Stimulated activated CD8-positive, alpha-beta memory T cell treated with anti-CD3 and anti-CD28 coated beads, Interleukin-12 subunit alpha, Interleukin-12 subunit beta, amount 100 ng/mL, for 24 hours (primary cell): ENCODE measurements around the gene EOMES.

Experiments used
- DNase-seq: peaks from one replicate; pipeline ENCODE4 v3.0.0-alpha.2; 2020; ENCODE audit errors: extremely low read depth

EOMES gene

DNA sequence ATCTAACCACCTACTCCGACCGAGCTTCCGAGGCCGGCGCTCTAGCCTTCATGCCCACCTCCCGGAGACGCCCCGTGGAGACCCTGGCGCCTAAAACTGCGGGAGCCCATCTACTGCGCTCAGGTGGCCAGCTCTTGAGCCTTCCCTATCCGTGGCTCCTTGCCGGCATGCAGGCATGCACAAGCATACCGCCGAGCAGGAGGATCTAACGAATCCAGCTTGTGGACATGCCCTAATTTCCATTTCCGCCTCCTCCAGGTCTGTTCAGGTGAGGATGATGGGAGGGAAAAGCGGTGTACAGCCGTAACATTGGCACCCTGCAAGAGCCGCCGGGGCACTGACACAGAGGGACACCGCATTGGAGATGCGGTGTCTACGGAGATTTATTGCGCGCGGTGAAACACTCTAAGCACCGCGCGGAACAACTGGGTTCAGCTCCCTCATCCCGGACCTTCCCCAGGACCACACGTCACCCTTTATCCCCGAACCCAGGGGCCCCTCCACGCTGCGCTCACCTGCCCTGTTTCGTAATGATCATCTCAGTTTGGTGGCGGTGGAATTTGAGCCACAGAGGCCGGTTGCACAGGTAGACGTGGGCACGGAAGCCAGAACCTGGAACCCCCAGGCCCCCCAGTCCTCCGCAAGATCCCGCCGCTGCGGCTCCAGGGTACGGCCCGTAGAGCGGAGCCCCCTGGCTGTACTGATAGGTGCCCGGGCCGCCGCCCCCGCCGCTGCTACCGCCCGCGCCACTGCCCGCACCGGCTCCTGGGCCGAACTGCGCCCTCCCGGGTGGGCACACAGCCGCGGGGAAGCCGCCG lies 1.0 kb downstream of the EOMES start:
- no peak for DNase-seq

DNA sequence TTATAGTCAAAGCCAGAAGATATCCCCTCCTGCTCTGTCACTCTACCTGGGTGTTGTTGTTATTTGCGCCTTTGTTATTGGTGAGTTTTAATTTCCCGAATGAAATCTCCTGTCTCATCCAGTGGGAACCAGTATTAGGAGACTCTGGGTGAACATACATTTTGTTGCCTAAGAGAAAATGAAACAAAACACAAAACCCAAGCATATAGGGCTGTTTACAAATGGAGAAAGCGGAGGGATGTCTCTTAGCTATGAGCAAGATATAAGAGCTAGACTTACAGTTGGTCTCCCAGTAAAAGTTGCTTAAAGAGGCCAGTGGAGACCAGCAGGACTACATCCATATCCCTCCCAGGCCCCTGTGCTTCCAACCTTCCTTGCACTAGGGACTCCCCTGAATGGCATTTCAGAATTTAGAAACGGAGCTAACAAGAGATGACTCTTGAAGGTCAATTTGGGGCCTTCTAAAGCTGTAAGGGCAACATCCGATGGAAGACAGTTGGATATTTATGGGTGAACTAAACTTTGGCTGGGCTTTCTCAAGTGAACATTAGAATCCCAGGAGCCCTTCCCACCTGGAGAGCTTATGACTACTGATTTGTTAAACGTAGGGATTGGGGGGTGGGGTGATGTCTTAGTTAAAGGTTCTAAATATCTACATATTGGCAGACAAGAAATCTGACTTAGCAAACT lies 2.7 kb downstream of the EOMES start:
- DNase-seq = no peak

DNA sequence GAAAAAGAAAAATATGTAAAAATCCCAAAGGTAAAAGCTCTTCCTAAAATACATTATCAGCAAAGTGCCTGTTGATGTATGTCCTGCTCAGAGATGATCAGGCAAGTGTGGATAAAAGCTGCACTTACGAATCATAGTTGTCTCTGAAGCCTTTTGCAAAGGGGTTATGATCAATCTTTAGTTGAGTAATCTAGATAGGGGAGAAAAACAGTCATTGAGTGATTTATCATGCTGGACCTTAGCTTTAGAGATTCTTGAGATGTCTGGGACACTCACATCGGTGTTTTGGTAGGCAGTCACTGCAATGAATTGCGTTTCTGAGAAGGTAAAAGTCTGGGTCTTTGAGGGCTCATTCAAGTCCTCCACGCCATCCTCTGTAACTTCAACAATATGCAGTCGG lies 3.7 kb downstream of the EOMES start:
- DNase-seq = no peak

DNA sequence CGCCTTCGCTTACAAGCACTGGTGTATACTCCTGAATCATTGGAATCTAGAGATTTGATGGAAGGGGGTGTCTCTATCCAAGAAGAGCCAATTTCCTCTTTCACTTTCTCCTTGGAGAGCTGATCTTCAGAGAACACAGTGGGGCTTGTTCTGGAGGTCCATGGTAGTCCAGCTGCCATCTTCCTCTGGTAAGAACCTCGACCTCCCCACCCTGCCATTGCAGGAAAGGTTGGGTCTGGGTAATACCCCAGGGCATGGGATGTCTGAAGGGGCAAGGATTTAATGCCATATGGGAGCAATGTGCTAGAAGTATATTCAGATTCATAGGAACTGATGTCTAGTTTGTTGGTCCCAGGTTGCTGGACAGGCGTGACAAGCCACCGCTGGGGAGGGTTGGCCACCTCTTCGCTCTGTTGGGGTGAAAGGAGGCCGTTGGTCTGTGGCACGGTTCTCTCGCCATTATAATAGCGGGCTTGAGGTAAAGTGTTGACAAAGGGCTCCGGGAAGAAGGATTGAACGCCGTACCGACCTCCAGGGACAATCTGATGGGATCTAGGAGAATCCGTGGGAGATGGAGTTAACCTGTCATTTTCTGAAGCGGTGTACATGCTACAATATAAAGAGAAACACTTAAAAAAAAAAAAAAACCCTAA lies 4.8 kb downstream of the EOMES start:
- no peak for DNase-seq

DNA sequence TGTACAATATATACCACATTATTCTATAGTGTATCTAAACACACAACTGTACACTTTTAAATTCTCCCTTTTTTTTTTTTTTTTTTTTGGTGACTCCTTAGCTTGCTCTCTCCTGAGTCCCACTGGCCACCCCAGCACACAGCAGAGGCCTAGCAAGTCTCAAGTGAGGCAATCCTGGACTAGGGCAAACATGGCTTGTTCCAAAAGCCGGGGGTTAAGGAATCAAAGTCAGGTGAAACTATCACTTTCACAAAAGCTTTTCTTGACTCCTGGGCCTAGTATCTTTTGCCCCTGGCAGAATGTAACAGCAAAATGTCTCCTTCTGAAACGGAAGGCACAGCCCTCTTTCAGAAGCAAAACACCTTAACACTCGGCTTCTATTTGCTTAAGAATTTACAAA lies 5.8 kb downstream of the EOMES start:
- no peak for DNase-seq

DNA sequence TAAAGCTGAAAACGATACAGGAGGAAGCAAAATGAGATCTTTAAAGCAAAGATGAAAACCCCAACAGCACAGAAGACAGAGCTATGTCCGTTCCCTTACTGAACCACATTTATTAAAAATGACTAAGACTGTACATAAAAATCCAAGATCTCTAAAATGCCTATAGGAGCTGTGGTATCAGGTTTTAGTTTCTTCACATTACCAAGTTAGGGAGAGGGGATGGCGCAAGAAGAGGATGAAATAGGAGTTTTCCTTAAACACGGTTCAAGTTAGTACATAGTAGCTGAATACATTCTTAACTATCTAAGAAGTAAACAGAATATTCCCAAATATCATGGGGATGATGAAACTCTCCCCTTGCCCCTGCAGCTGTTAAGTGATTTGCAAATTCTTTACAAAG lies 6.3 kb downstream of the EOMES start:
- DNase-seq = no peak

DNA sequence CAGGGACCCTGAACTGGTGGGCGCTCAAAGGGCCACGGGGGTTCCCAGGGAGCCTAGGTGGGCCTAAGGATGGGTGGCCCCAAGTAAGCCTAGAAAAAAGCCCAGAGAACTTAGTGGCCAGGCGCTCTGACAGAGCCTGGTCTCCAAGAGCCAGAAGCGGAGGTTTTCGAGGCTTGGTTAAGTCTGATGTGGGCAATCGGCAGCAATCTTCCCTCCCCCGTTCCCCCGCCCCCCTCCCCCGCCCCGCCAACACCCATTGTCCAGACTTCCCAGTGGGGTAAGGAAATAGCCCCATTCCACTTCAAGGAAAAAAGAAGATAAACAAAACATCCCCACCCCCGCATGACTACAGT lies 6.7 kb downstream of the EOMES start:
- no peak for DNase-seq

DNA sequence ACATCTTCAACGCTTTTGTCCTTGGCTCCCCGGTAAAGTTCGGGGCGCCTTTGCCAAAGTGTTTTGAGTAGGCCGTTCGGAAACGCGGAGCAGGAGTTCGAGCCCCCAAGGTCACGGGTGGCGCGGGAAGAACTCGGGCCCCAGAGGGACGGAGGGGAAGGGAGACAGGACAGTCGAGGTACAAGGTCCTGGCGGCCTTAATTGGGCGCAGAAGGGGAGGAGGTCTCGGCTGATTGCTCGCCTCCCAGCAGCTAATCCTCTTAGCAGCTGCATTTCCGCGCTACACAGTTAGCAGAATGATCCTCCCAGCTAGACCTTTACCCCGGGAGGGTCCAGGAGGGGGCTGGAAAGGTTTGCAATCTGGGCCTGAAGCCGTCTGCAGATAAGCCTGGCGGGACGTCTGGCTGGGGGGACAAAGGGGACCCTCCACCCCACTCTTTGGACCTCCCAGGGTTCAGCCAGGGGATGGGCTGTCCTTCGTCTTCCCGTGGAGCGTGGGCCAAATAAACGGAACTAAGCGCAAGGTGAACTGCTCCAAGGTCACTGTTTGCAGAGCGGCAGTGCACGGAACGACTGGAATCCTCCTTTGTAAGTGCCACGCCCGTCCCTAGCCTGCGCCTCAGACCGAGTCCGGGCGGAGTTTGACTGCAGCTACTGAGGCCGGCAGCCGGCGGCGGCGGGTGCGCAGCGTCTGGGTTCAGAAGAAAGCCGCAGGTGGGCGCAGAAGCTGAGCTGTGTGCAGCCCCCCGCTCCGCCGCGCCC lies 7.2 kb downstream of the EOMES start:
- no peak for DNase-seq

DNA sequence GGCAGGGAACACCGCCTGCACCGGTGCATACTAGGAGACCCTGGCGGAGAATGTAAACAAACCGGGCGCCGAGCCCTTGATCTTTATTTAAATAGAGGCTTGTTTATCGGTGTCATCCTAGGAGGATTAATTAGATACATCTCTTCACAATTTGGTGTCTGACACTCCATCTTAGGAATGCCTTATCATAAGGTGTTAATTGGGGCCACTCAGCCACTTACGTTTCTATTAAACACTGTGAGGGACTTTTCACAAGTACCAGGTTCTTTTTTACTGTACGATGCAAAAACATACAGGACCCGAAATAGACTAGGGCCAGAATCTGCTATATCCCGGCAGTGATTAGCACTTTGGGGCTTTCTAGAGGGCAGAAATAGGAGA lies 8.0 kb downstream of the EOMES start:
- no peak for DNase-seq

DNA sequence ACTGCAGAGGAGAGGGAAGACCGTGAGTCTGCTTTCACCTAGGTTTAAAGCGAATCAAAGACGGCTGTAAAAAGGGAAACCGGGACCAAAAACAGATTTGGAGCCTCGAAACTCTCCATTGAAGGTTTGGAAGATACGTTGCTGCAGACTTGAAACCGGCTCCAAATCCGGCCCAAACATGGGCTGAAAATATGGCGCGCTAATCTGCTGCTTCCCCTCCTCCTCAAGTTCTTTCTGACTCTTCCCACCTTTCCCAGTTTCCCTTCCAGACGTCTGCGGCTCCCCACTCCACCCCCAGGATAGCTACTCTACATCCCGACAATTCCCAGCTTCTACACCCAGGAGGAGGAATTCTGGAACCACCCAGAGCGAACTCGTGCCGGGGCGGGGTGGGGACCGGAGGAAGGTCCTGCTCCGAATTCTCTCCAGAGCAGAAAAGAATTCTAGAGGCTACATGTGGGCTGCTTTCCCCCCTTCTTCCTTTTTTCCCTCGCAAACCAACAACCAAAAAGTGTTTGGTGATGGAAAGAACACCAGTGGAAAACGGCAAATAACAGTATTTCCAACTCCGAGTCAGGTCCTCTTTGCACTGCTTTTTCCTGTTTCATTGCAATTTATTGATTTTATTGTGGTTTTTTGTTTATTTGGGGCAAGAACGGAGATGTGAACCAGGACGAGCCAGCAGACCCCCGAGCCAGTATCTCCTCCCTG lies 8.5 kb downstream of the EOMES start:
- no peak for DNase-seq

DNA sequence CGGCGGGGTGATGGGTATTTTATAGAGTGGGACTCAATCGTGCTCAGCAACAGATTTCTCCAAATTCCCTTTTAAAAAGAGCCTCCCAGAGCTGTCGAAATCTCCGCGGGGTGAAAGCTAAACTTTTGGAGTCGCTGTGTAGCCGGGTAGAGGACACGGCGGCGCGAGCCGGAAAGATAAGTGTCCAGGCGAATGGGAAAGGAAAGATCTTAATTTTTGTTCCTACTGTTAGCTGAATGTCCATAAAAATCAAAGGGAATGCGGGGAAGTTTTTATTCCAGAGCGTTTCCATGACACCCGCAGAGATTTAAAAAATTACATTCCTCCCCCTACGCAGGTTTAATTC lies 9.1 kb downstream of the EOMES start:
- no peak for DNase-seq

DNA sequence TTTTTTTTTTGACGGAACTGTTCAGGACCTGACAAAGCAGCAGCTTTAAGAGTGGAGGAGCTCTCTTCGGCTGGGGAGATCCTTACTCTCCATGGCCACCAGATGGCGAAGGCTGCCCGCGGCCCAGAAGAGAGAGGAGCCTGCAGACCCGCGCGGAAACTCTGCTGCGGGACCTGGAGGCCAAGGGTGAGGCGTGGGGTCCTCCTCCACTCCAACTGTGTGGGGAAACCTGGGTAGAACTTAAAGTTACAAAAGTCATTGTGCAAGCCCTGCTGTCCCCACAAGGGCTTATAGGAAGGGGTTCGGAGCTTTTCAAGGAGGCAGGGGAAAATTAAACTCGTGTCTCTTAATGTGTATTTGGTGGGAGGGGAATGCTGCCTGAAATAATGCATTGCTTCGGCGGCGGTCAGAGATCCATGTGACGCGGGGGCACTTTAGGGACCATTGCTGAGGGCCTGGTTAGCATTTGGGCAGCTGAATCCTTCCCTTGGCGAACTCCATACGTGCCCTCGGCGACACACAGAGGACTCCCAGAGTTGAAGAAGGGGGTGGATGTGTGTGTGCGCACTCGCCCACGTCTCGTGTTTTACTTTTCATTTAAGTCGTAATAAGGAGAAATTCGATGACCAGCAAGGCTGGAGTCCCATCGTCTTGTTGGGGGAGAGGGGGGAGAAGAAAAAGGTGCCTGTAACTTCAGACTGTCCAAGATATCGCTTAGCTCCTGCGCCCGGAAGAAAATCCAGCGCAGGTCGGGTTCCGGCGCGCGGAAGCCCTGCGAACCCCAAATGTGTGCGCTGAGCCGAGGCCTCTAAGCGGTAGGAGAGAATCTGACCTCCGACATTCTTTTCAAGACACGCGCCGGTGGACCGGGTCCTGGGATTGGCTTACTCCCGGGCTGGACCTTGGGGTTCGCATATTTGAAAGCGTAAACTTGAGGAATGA lies 9.7 kb downstream of the EOMES start:
- peak; percentile 58 for DNase-seq

DNA sequence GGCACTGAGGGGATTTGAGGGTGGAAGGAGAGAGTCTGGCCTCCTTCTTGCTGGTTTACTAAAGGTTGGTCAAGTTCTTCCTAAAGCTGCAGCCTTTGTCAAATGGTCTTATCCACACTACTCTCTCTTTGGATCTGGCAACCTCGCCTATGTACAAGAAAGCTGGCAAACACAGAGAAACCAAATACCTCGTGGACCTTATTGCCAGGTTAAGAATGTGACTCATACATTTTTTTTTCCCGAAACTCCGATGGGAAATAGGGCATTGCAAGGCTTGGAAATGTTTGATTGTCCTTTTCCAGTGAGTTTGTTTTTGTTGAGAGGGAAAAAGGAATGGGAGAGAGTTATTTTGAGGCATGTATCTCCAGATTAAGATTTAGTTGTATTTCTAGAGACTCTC lies 13.9 kb downstream of the EOMES start:
- no peak for DNase-seq

DNA sequence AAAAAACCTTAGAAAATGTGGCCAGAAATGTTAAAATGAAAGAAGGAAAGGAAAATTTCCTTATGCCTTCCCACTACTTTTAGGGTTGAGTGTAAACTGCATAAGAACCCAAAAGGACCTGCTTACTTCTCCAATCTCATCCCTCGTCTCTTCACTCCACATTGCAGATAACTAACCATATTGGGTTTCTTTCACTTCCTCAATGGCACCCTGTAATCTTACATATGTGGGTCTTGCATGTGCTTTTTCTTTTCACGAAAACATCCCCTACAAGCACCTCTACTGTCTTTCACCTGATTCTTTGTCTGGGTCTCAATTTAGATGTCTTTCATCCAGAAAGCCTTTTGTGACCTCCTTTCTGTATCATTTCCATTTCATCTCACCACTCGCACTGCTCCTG lies 23.1 kb downstream of the EOMES start:
- DNase-seq = no peak

DNA sequence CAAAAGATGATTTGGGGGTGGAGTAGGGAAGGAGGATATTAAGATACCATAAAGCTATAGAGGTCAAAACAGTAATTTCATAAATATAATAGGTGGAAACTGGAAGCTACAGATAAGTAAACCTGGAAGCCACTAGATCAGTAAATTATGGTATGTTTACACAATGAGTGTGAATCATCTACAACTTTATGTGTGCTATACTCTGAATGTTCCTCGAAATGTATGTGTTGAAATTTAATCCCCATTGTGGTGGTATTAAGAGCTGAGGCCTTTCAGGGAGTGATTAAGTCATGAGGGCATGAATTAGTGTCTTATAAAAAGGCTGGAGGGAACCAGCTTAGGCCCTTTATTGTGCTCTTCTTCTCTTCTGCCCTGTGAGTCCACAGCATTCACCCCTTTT lies 25.2 kb downstream of the EOMES start:
- DNase-seq = no peak

DNA sequence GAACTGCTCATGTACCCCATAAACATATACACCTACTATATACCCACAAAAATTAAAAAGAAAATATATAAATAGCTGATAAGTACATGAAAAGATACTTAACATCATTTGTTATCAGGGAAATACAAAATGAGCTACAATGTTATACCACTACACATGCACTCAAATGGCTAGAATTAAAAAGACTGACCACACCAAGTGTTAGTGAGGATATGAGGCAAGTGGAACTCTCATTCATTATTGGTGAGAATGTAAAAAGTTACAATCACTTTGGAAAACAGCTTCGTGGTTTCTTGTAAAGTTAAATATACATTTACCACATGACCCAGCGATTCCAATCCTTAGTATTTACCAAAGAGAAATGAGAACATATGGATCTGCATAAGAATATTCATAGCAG lies 26.5 kb downstream of the EOMES start:
- DNase-seq = no peak

DNA sequence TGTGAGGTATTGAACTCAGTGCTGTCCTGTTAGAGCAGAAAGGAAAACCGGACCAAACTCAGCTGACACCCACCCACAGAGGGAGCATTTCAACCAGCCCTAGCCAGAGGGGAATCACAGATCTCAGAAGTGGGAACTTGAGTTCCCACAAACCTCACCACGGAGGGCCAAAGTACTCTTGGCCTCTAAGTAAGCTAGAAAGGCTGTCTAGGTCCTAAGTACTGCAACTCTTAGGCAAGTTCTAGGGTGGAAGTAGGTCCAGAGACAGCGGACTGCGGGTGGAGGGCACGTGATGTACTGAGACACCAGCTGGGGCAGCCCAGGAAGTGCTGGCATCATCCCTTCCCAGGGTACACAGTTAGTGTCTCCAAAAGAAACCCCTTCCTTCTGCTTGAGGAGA lies 34.1 kb downstream of the EOMES start:
- DNase-seq = no peak

DNA sequence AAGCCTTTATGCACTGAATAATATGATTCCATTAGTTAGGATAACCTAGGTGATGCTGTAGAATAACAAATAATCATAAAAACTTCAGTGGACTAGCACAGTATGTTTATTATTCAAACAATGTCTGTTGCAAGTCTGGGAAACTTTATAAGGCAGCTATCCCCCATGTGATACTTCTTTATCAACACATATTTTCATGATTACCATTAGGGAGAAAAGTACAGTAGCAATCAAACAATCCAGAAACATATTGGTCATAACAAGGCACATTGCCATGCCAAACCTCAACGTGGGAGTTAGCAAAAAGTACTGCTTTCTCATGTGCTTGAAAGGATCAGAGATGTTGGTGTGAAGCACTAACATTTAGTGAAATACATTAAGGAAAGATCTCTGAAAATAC lies 35.5 kb downstream of the EOMES start:
- DNase-seq = no peak

DNA sequence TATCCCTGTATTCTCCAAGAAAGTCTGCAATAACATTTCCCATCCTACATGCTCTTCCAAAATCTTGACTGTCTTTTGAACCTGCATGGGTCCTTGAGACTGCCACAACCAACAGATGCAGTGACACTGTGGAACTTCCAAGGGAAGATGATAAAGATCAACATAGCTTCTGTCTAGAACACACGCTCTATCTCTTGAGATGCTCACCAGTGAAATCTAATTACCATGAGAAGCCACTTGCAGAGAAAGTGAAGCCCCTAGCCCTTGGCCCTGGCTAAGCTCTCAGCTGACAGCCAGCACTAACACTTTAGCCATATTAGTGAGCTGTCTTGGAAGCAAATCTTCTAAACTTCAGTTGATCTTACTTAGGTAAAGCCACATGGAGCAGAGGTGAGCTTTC lies 36.6 kb downstream of the EOMES start:
- no peak for DNase-seq

DNA sequence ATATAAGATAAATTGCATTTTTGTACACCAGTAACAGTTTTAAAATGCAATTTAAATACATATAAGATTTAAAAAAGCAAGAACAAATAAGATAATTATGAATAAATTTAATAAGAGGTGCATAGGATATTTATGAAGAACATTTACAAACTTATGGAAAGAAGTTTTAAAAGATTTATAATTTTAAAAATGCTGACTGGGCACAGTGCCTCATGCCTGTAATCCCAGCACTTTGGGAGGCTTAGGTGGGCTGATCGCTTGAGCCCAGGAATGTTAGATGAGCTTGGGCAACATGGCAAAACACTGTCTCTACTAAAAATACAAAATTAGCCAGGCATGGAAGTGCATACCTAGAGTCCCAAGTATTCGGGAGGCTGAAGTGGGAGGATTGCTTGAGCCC lies 37.8 kb downstream of the EOMES start:
- DNase-seq = no peak

DNA sequence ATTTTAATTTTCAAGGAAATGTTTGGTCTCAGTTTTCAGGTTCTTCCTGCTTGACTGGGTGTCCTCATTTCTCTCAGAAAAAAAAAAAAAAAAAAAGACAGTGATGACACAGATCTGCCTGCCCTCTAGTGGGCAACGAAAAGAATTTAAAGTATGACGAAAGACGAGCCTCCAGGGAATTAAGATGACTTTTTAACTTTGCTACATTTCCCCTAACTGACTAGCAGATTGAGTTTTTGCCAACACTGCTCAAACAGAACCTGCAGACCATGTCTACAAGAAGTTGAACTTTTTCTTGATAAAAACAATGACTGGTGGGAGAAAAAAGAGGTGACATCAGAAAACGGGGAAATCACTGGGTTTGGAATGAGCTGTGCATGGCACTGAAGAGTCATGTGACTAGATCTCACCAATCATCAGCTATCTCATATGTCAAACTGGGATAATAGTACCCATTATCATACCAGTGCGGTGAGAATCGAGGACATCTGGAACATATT lies 40.8 kb downstream of the EOMES start:
- no peak for DNase-seq
